Heart left ventricle (tissue), 16 donors: ENCODE results near the gene DHX8. TPM values are rescaled to one million over a fixed set of nuclear protein-coding genes. Genes with fewer than 3 reads are reported as not detected.

ENCODE experiments used
- ATAC-seq, 4 donors: fragments of 200-7000 bp; cut with Tn5 transposase; one replicate each; pipeline ENCODE4 v1.9.1; 2020 to 2022; ENCODE audit warnings: moderate library complexity in 4 of 4, mild to moderate bottlenecking in 3 of 4, moderate number of reproducible peaks in 1 of 4
- DNase-seq, 5 donors: peaks; one replicate each; pipeline ENCODE4 v3.0.0-alpha.2; 2020
- H3K27ac ChIP-seq, 12 donors: fragments of 200-600 bp; sonication (generic) in 4 of 12; one replicate each; pipeline versions ENCODE4 v1.5.0 to v1.8.0; 2016 to 2022; ENCODE audit warnings: mild to moderate bottlenecking in 2 of 12
- H3K27me3 ChIP-seq, 9 donors: fragments of 200-600 bp; sonication (generic) in 2 of 9; one replicate each; pipeline versions ENCODE4 v1.5.1 to v1.8.0; 2016 to 2022; ENCODE audit warnings: mild to moderate bottlenecking in 3 of 9
- H3K36me3 ChIP-seq, 9 donors: fragments of 200-600 bp; sonication (generic) in 2 of 9; one replicate each; pipeline versions ENCODE4 v1.5.0 to v1.8.0; 2018 to 2022; ENCODE audit warnings: mild to moderate bottlenecking in 2 of 9
- H3K4me1 ChIP-seq, 12 donors: fragments of 200-600 bp; sonication (generic) in 4 of 12; one replicate each; pipeline versions ENCODE4 v1.5.0 to v1.8.0; 2016 to 2022; ENCODE audit warnings: mild to moderate bottlenecking in 3 of 12
- H3K4me3 ChIP-seq, 12 donors: fragments of 200-600 bp; sonication (generic) in 4 of 12; one replicate each; pipeline versions ENCODE4 v1.5.0 to v1.8.0; 2017 to 2022; ENCODE audit warnings: mild to moderate bottlenecking in 9 of 12, moderate library complexity in 4 of 12
- H3K9me3 ChIP-seq, 12 donors: fragments of 200-600 bp; sonication (generic) in 4 of 12; one replicate each; pipeline versions ENCODE4 v1.5.0 to v1.8.0; 2016 to 2022; ENCODE audit warnings: mild to moderate bottlenecking in 1 of 12
- CTCF ChIP-seq, 12 donors: fragments of 200-600 bp; sonication (generic) in 4 of 12; IDR thresholded peaks; one replicate each; pipeline versions ENCODE4 v1.5.0 to v1.8.0; 2018 to 2022; ENCODE audit warnings: antibody characterized with exemption in 12 of 12, mild to moderate bottlenecking in 5 of 12
- POLR2A ChIP-seq, 2 donors: fragments of 450-650 bp; IDR thresholded peaks; one replicate each; pipeline ENCODE4 v1.6.1; 2017; ENCODE audit warnings: antibody characterized with exemption in 2 of 2, mild to moderate bottlenecking in 2 of 2, moderate library complexity in 2 of 2
- WGBS, 4 donors: extraction: QIAGEN DNeasy Blood & Tissue Kit in 2 of 4; methylation state at CpG; one replicate each; pipeline versions ENCODE4 v1.1.5 to v1.1.7; 2013 to 2018; 5-methylcytosine and 5-hydroxymethylcytosine counted together
- intact Hi-C, 10 donors: fragments of 100-400 bp; cut with DNase I; formaldehyde crosslinking; loops; one replicate each; pipeline versions ENCODE4 v1.11.1 to v1.14.2; 2022
- polyA plus RNA-seq, 2 donors: library from polyadenylated mRNA; stranded (reverse); fragments of 200-250 nt; gene quantifications; one replicate each; pipeline ENCODE4 v1.2.3, GENCODE V29; 2013
- total RNA-seq, 9 donors: library from RNA; depleted of rRNA in 2 of 9; stranded (reverse); fragments of >200 nt in 2 of 9; fragmentation: NEBNext Ultra II Directional in 3 of 9; extraction: Animal tissue kit (Norgen Biotek cat#: 25700) in 3 of 9; gene quantifications; one replicate each; pipeline versions ENCODE4 v1.1.0 to v1.2.4, GENCODE V29; 2016 to 2023
- donor health status: ischemic (EF 13 %, LVEDD 7.1; RV severe dilation, severe dysfunction).
- donor health status: healthy with polysubstance abuse.
- donor health status: DM: no; HTN: yes; CAD: no.
- donor health status: DM: no; HTN: no; CAD: no.
- donor health status: ischemic (EF 25% LVEDD 6.9; RV normal size, moderate dysfunction).
- donor health status: ischemic (EF 25% LVEDD 5.7; RV mildly dilated, moderate dysfunction).
- donor health status: healthy.
- donor health status: DM: yes; HTN: yes; CAD: no.
- donor health status: ischemic (EF 35%, LVEDD 5.7; RV mildly dilated, moderate dysfunction).
- donor health status: nonischemic (EF 11% LVEDD 7.7; RV severe dilation, severe dysfunction).
- donor health status: DM: yes; HTN: yes; CAD: no.
- donor health status: PGD.
- donor health status: ischemic (EF 29% LVEDD 5.4; RV normal size, mild dysfunction).
- donor health status: nonischemic (EF 23%, LVEDD 6.1; RV moderate dilation, normal function).

DHX8 gene
- total and polyA plus RNA-seq, 11 donors, result 13.4 to 41.0 (median 28.1) TPM

- ATAC-seq, result peak; percentile 66 to 90 (median 84)
- Histone ChIP-seq H3K36me3 (no peaks in the 10 kb centered on the region), H3K27ac (peak overlapping the region in 9 of 12 donors; percentile 44 to 81 (median 65)), H3K9me3 (no peaks in the 10 kb centered on the region), H3K4me1 (peaks cover 0 to 16% (median 2%) of the 10 kb centered on the region in 12 donors), H3K4me3 (peak overlapping the region in 1 of 12 donors; percentile 8), H3K27me3 (peaks cover 0 to 14% (median 0%) of the 10 kb centered on the region in 9 donors)
- no peak for DNase-seq
- WGBS, 4 donors, result 30 to 38% (median 33%) methylated on average over 8 of the region's 8 CpGs
- intact Hi-C loops, result loop anchor here in 1 of 10 donors (5.0 kb wide), 1 partner anchor 35 kb away; no protein-coding TSS in a partner anchor
- TF ChIP-seq CTCF (IDR thresholded peaks at IDR 0.05) (no peak), POLR2A (IDR thresholded peaks at IDR 0.05) (no peak)
Measured at GRCh38 chr17:43552229-43552837, 68.6 kb downstream of the DHX8 start.

DNA sequence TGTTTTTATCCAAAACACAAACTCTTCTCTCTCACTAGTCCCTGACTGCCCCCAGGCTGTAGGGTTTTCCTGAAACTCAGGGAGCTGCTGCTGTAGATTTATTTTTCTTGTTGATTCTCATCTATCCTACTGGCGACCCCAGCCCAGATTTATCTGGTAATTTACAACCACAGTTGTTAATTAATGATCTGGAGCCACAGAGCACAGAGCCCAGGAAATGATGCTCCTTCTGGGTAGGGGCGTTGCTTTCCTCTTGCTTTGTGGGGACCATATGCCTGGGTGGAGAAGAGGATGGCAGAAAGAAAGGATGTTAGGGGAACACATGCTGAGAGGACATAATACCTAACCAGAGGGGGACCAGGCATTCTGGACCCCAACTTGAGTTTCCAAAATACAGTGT, 69.8 kb downstream of the DHX8 start:
- Histone ChIP-seq H3K27ac (no peak overlapping the region), H3K27me3 (peaks cover 0 to 6% (median 0%) of the 10 kb centered on the region in 9 donors), H3K9me3 (no peaks in the 10 kb centered on the region), H3K4me3 (no peak overlapping the region), H3K36me3 (no peaks in the 10 kb centered on the region), H3K4me1 (peaks cover 0 to 16% (median 2%) of the 10 kb centered on the region in 12 donors)
- 63 to 73% (median 71%) methylated on average over 2 of the region's 2 CpGs for WGBS, 4 donors
- ATAC-seq (no peak), DNase-seq (no peak)
- TF ChIP-seq CTCF (IDR thresholded peaks at IDR 0.05) (no peak), POLR2A (IDR thresholded peaks at IDR 0.05) (no peak)
- intact Hi-C loops, result loop anchor here in 1 of 10 donors (5.0 kb wide), 1 partner anchor 36 kb away; no protein-coding TSS in a partner anchor

- no peaks in the 10 kb centered on the region for H3K36me3 ChIP-seq
- TF ChIP-seq POLR2A (IDR thresholded peaks at IDR 0.05) (no peak), CTCF (IDR thresholded peaks at IDR 0.05) (no peak)
- H3K4me3 ChIP-seq, result no peak overlapping the region
- WGBS, 4 donors, result 73 to 91% (median 84%) methylated on average over 6 of the region's 6 CpGs
- H3K4me1 ChIP-seq, result peaks cover 0 to 20% (median 2%) of the 10 kb centered on the region in 12 donors
- H3K9me3 ChIP-seq, result no peaks in the 10 kb centered on the region
- ATAC-seq (no peak), DNase-seq (no peak)
- intact Hi-C loops, result loop anchor here in 2 of 10 donors (5.0 kb wide), 1 partner anchor 38 kb away; no protein-coding TSS in a partner anchor
- H3K27ac ChIP-seq, result no peak overlapping the region
- H3K27me3 ChIP-seq, result peaks cover 0 to 6% (median 0%) of the 10 kb centered on the region in 9 donors
Measured at GRCh38 chr17:43554857-43555256, 71.1 kb downstream of the DHX8 start.

DNA sequence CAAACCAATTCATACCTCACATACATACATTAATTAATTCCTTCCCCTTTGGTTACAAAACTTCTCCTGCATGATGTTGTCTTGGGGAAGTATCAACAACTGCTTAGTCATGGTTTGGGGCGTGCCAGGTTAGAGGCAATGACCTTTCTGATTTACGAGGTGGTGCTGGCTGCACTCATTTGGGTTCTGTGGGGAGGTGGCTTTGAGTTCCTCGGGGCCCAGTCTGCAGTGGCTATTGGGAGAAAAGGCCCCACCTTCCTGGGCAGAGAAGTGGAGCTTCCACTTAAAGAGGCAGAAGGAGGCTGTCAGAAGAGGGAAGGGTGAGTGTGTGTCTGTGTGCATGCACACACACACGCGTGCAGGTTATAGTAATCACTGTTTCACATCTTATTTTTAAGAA, 72.5 kb downstream of the DHX8 start:
- DNase-seq, result no peak
- Histone ChIP-seq H3K4me1 (peaks cover 0 to 20% (median 2%) of the 10 kb centered on the region in 12 donors), H3K27ac (no peak overlapping the region), H3K4me3 (no peak overlapping the region), H3K27me3 (peaks cover 0 to 6% (median 0%) of the 10 kb centered on the region in 9 donors), H3K9me3 (no peaks in the 10 kb centered on the region), H3K36me3 (no peaks in the 10 kb centered on the region)
- TF ChIP-seq CTCF (IDR thresholded peaks at IDR 0.05) (no peak), POLR2A (IDR thresholded peaks at IDR 0.05) (no peak)
- ATAC-seq, result peak in 2 of 4 donors; percentile 49 to 81
- intact Hi-C loops, result loop anchor here in 1 of 10 donors (5.0 kb wide), 1 partner anchor 39 kb away; no protein-coding TSS in a partner anchor
- 51 to 63% (median 61%) methylated on average over 5 of the region's 5 CpGs for WGBS, 4 donors
